Thoracic aorta (tissue), 2 donors: ENCODE measurements around the gene DCST2. TPM values are rescaled to one million over a fixed set of nuclear protein-coding genes. Genes with fewer than 3 reads are reported as not detected.

Experiments used
- ATAC-seq: fragments of 150-250 bp; one replicate; pipeline ENCODE4 v1.8.0; 2017; ENCODE audit warnings: low read depth; ENCODE audit not compliant: insufficient number of reproducible peaks, low FRiP score
- DNase-seq: peaks from one replicate; pipeline ENCODE4 v3.0.0-alpha.2; 2020; ENCODE audit warnings: low spot score
- H3K27ac ChIP-seq, 2 donors: fragments of 200-600 bp; sonication (generic); 1 replicate in 1 of 2; 2 replicates in 1 of 2; pipeline ENCODE4 v1.5.1; 2016; ENCODE audit warnings: mild to moderate bottlenecking in 2 of 2, moderate library complexity in 2 of 2
- H3K27me3 ChIP-seq: fragments of 200-600 bp; sonication (generic); replicated peaks from 2 replicates; pipeline ENCODE4 v1.6.0; 2016; ENCODE audit warnings: mild to moderate bottlenecking; ENCODE audit not compliant: insufficient read depth
- H3K36me3 ChIP-seq: fragments of 200-600 bp; sonication (generic); one replicate; pipeline ENCODE4 v1.5.1; 2016
- H3K4me1 ChIP-seq, 2 donors: fragments of 200-600 bp; sonication (generic); 1 replicate in 1 of 2; 2 replicates in 1 of 2; pipeline versions ENCODE4 v1.5.1 to v1.6.0; 2016; ENCODE audit warnings: low read depth in 2 of 2, mild to moderate bottlenecking in 1 of 2; ENCODE audit not compliant: control insufficient read depth in 1 of 2
- H3K4me3 ChIP-seq: fragments of 200-600 bp; sonication (generic); 2 replicates; pipeline ENCODE4 v1.5.1; 2016; ENCODE audit warnings: mild to moderate bottlenecking
- H3K9me3 ChIP-seq: fragments of 200-600 bp; sonication (generic); 2 replicates; pipeline ENCODE4 v1.5.1; 2016
- CTCF ChIP-seq: fragments of 200-600 bp; sonication (generic); IDR thresholded peaks from one replicate; pipeline ENCODE4 v1.5.1; 2019; ENCODE audit warnings: antibody characterized with exemption
- total RNA-seq, 2 donors: library from RNA; depleted of rRNA; stranded (reverse); fragments of >200 nt; gene quantifications; one replicate each; pipeline versions ENCODE4 v1.1.0 to v1.2.3, GENCODE V29; 2016

Gene DCST2
- total RNA-seq, 2 donors from 2014 or later, result 0.42 TPM; not detected in 1

GRCh38 chr1:155014709-155015508 lies 18.7 kb downstream of the DCST2 start:
- no peak for TF ChIP-seq CTCF
- H3K4me3 ChIP-seq, result no peak overlapping the region
- no peaks in the 10 kb centered on the region for H3K36me3 ChIP-seq
- H3K27me3 ChIP-seq, result no peaks in the 10 kb centered on the region
- ATAC-seq, result no peak
- no peak for DNase-seq
- H3K4me1 ChIP-seq, result peaks cover 27 to 33% of the 10 kb centered on the region in 2 donors
- no peaks in the 10 kb centered on the region for H3K9me3 ChIP-seq
- H3K27ac ChIP-seq, result no peak overlapping the region

- H3K9me3 ChIP-seq, result no peaks in the 10 kb centered on the region
- no peak for TF ChIP-seq CTCF
- DNase-seq (no peak), ATAC-seq (no peak)
- H3K27ac ChIP-seq, result no peak overlapping the region
- peaks cover 3% of the 10 kb centered on the region for H3K36me3 ChIP-seq
- H3K27me3 ChIP-seq, result no peaks in the 10 kb centered on the region
- no peak overlapping the region for H3K4me3 ChIP-seq
- peaks cover 27 to 36% of the 10 kb centered on the region in 2 donors for H3K4me1 ChIP-seq
These were observed 19.9 kb downstream of the DCST2 start for GRCh38 chr1:155013632-155014031.

GRCh38 chr1:155012776-155013602 lies 20.6 kb downstream of the DCST2 start:
- Histone ChIP-seq H3K27me3 (no peaks in the 10 kb centered on the region), H3K27ac (peak overlapping the region in 1 of 2 donors; percentile 49), H3K4me1 (peaks cover 31 to 40% of the 10 kb centered on the region in 2 donors), H3K9me3 (no peaks in the 10 kb centered on the region), H3K4me3 (no peak overlapping the region), H3K36me3 (peaks cover 3% of the 10 kb centered on the region)
- DNase-seq, result no peak
- TF ChIP-seq CTCF, result no peak
- ATAC-seq, result no peak

GRCh38 chr1:155012026-155012546 lies 21.5 kb downstream of the DCST2 start:
- peaks cover 36 to 43% of the 10 kb centered on the region in 2 donors for H3K4me1 ChIP-seq
- H3K36me3 ChIP-seq, result peaks cover 3% of the 10 kb centered on the region
- no peak overlapping the region for H3K4me3 ChIP-seq
- H3K9me3 ChIP-seq, result no peaks in the 10 kb centered on the region
- no peak for TF ChIP-seq CTCF
- ATAC-seq, result no peak
- DNase-seq, result peak; percentile 46
- peak overlapping the region in 1 of 2 donors; percentile 49 for H3K27ac ChIP-seq
- no peaks in the 10 kb centered on the region for H3K27me3 ChIP-seq
